ENCODE results near the gene SPAG17. TPM values are rescaled to one million over a fixed set of nuclear protein-coding genes. Genes with fewer than 3 reads are reported as not detected.
A peak's percentile ranks its signal among the peaks of the same experiment; 100 is the strongest.

SPAG17 gene
- total RNA-seq, 1 donor from 2014 or later = 2.7 TPM

DNA sequence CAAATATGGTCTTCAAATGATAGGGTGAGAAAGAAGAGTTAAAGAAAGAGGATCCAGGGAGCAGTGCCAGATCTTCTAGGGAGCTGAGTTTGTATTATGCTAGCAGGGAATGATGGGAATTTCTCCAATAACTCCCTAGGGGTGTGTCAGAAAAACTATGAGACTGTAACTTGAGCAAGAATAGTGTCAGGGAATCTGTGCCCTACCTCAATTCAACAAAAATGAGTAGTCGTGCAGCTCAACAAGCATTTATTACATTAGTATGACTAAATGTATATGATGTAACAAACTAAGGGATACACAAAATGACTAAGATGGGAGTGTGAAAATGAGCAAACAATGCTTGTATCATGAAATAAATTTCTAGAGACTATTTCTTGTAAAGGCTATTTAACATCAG, 24.2 kb downstream of the SPAG17 start:
- DNase-seq (ENCODE audit: low spot score) = no peak

DNA sequence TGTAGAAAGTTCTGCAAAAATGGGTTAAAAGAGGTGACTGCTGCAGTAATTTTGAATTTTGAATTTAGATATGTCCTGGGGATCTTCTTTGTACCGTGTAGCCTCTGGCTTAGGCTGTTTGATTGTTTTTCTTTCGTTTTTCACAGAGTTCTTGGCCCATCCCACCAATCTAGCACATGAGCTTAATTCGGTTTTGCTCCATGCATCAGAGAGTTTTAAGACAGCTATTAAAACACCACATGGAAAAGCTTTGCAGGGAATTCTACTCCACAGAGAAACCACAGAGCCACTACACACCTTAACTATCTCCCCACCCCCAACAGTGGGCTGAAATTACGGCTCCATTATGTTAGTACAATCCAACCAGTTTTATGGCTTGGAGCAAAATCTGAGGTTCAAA, 25.5 kb downstream of the SPAG17 start:
- no peak for DNase-seq (ENCODE audit: low spot score)

DNA sequence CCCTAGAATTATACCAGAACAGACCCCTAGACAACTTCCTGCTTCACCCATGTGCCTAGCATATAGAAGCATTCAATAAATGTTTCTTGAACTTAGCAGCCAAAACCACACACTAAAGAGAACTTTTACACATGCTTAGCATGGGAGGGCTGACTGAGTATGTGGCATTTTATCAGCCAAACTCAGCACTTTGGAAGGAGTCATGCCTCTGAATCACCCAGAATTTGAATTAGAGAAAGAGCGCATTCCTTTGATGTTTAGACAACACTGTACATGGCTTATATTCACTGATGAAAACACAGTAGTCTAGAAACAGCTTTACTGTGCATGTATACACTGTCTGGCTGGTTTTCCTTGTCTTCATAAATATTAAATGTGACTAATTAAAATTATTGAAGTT, 26.1 kb downstream of the SPAG17 start:
- DNase-seq (ENCODE audit: low spot score) = no peak

DNA sequence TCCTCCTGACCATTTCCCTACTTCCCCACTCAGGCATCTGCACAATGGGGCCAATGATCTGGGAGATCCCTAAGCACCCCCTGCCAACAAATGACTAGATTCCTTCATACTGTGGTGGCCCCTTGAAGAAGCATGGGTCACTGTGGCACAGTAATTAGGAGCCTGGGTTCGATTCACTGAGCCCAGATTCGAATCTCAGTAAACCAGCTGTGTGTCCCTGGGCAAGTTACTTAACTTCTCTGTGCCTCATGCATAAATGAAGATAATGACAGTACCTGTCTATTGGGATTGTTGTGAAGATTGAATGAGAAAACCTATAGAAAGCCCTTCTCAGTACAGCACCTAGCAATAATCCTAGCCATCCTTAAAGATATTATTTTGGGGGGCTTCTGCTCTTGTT, 27.5 kb downstream of the SPAG17 start:
- DNase-seq (ENCODE audit: low spot score) = no peak

DNA sequence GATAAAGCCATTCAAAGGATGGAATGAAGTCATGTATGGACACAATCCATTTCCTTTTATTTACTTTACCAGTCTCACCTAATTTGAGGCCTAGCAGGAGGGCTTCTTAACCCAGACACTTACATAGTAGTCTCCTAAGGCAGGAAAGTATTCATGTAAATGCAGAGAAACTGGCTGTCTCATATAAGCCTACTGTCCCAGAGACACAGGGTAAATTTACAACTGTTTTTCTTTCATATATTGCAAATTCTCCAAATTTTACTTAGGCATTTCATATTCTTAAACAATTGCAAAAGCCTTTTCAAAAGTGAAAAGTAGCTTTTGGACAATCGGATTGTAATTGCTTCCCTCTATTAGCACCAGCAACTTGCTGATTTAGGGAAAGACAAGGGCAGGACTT, 29.9 kb downstream of the SPAG17 start:
- no peak for DNase-seq (ENCODE audit: low spot score)

DNA sequence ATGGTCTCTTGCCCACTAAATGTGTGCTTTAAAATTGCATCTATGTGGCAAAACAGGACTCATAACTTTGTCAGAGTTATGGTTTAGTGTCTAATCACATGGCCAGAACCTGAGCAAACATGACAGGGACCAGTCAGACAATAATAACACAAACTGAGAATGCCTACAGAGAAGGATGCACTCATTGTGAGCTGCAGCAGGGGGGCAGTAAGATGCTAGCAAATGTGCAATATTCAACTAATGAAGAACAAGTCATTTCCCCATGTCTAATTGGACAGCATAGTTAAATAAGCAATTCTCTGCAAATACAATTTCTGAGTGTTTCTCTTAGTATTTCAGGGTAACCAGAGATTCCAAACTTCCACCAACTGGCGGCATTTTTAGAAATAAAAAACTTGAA, 30.8 kb downstream of the SPAG17 start:
- no peak for DNase-seq (ENCODE audit: low spot score)

DNA sequence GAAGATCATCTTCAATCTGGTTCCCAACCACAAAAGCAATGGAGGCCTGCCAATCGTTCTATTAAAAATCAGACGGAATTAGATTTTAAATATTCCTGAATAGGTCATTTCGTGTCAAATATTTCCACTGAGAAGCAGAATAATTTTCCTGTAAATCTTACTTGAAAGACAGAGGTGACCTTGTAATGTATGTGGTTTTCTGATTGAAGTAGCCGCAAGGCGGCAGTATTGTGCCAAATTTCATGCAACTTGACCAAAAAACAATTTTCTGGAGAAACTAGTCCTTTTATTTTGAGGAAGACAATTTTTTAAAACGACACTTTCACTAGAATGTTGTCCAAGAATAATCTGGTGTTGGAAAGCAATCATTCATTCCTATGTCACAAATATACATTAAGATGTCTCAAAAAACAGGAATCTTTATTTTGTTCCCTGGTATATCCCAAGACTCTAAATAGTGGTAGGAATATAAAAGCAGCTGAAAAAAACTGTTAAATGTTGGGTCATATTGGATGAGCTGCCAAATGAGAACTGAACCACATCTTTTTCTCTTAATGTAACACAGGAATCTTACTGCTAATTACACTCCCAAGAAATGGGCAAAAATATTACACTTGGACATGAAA, 33.6 kb downstream of the SPAG17 start:
- peak; percentile 53 for DNase-seq (ENCODE audit: low spot score)

DNA sequence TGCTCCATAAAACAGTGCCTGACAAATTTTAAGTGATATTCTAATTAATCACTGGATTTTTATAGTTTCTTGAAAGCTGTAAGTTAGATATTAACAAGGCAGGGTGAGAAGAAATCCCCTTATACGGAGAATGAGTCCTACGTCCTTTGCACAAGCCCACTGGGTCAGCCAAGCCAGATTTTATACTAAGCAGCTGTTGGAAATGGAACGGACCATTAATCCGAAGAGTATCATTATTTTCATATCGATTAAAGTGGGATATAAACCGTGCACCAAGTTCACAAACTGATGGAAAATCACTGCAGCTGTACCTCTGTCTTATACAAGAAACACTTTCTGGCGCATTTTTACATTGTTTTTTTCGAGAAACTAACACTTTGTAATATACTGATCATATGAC, 35.2 kb downstream of the SPAG17 start:
- DNase-seq (ENCODE audit: low spot score) = no peak

DNA sequence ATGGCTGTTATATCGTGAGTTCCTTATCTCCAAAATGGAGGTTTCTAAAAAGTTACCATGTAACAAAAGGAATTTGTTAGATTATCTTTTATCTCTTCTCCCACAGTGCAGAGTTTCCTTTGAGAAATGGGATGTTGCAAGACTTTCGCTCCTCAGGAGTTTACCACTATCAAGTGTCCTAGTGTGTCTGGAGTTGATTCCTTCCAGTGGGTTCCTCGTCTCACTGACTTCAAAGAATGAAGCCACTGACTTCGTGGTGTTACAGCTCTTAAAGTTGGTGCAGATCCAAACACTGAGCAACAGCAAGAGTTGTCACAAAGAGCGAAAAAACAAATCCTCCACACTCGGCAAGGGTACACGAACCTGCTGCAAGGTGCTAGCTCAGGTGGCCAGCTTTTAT, 37.0 kb downstream of the SPAG17 start:
- DNase-seq (ENCODE audit: low spot score) = no peak

DNA sequence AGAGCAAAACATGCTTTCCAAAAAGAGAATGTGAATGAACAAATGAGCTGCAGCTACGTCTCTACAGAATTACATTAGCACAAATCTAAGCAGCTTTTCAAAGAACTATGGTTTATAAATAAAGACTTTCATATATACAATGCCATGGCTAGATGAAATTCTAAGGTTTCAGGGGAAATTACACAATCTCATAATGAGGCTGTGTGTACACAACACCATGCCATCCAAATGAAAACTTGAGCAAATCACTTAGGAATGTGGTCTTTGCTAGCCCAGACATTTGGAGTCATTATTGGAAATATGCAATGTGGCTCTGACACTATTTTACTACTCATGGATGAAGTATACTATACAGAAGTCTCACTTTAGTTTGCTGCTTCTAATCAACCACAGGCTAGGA, 37.5 kb downstream of the SPAG17 start:
- no peak for DNase-seq (ENCODE audit: low spot score)

DNA sequence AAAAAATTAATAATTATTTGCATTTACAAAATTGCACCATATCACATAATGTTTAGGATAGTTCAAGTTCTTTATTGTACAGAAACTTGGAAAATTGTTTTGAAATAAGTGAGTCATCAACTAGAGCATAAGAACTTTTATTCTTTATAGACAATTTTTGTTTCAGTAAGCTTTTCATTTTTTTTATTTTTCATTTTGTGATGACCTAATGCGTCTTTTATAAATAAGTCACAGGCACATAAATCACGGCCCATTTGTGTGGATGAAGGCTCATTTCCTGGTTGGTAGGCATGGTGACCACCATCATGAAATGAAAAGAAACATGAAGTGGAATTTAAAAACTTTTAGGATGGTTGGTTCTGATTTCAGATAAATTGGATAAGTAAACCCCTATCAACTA, 39.3 kb downstream of the SPAG17 start:
- DNase-seq (ENCODE audit: low spot score) = no peak

DNA sequence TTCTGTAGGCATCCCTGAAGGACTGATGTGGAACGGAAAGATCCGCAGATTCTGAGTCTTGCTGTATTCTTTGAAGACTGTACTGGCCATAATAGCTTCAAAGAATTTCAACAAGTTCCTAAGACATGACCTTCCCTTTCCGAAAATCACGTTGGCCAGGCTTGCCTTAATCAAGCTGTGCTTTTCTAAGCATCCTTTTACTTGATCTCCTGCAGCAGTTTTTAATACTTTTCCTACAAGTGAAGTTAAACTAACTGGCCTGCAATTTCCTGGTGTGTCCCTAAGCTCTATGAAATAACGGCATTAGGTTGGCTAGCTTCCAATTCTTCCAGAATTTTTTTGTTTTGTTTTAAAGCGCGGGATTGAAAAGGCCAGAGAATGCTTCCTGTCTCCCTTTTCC, 40.3 kb downstream of the SPAG17 start:
- DNase-seq (ENCODE audit: low spot score) = no peak

DNA sequence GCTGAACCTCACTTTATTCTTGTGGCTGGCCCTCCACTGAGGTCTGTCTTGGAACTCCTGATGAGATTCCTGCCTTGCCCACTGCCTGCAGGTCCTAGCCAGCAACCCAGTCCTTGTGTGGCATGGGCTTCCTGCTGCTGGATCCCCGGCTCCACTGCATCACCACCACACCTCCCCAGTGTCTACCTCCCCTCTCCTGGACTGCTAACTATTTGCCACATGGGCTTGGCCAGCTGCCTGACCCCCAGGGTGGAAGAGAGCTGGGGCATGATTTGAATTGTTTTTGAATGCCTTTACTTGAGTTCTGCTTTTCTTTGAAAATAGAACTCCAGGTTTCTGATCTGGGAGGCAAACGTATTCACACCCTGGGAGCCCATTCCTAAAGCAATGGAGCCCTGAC, 41.2 kb downstream of the SPAG17 start:
- no peak for DNase-seq (ENCODE audit: low spot score)

DNA sequence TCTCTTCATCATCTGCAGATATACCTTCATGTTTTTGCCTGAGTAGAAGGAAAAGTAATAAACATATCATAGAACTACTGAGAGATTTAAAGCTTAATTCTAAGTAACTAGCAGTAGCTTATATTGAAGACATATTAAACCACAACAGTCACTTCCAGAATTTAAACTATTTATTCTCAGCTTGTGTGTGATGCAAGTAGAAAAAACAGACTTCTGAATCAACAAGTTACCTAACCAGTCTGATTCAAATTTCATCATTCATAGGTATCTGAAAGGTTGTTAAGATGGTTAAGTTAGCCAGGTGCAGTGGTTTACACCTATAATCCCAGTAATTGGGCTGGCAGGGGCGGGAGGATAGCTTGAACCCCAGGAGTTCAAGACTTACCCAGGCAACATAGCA, 41.9 kb downstream of the SPAG17 start:
- no peak for DNase-seq (ENCODE audit: low spot score)

DNA sequence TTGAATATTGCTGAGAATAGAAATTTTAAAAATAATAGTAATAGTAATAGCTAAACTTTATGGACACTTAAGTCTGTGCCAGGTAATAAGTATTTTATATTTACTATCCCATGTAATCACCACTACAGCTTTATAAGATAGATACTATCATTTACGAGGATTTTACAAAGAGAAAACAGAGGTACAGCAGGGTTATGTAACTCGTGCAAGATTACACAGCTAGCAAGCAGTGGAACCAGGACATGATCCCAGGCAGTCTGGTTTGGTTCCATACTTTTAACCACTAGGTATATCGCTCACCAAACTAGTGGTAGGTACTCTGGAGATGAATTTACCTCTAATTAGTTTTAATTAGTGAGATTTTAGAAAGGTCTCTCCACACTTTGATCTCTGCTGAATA, 42.5 kb downstream of the SPAG17 start:
- DNase-seq (ENCODE audit: low spot score) = no peak

DNA sequence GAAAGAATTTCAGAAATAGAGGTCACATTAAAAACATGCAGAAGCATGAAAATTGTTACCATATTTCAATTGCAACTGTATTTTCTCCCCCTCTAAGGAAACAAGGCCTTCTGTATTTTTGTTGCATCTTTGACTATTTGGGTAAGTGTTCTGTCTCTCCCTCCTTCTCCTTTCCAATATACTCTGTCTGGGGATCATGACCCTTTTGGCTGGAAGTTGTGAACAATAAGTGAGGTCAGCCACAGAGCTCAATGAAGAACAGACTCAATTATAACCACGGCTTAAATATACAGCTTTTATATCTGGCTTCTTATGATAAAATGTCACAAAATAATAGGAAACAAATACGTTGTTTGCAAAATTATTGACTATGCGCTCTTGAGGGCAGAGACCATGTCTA, 47.1 kb downstream of the SPAG17 start:
- DNase-seq (ENCODE audit: low spot score) = no peak

DNA sequence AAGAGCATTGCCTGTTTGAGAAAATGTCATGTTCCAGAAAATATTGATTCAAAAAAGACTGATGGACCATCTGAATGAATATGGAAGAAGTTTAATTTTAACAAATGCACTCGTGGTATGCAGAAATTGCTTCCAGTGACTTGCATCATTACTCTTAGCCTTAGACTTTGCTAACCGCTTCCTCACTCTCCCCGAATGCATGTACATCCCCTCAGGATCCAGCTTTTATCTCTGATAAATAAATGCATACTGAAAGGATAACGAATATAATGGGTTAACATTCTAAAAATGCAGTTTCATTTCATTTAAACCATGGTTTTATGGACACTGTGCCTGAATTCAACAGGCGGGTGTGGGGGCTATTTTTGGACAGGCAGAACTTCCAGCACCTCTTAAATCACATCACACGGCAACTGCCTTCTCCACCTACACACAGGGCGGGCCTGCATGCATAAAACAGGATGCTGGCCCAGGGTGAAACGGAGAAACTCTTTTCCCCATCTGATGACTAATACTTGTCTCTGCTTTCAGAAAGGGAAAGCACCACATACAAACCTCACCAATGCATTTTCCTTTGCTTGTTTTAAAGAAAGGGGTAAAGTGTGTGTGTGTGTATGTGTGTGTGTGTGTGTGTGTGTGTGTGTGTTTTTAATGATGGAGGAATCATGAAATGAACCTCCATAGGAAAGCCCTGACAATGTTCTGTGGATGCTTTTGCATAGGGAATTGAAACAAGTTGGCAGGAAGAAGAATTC, 48.7 kb downstream of the SPAG17 start:
- no peak for DNase-seq (ENCODE audit: low spot score)

DNA sequence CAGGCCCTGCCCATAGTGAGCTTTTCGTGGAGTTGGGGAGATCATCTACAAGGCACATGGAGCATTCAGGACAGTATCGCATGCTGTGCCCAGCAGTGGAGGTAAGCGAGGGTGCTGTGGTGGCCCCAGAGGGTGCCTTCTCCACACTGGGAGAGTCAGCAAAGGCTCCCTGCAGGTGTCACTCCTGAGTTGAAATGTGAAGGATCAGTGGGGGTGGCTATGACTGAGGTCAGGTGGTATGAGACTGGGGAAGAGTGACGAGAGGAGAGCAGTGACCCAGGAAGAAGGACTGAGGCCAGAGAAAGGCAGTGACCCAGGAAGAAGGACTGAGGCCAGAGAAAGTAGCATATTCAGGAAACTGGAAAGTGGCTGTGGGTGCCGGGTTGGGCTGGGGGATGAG, 53.0 kb downstream of the SPAG17 start:
- DNase-seq (ENCODE audit: low spot score) = no peak

DNA sequence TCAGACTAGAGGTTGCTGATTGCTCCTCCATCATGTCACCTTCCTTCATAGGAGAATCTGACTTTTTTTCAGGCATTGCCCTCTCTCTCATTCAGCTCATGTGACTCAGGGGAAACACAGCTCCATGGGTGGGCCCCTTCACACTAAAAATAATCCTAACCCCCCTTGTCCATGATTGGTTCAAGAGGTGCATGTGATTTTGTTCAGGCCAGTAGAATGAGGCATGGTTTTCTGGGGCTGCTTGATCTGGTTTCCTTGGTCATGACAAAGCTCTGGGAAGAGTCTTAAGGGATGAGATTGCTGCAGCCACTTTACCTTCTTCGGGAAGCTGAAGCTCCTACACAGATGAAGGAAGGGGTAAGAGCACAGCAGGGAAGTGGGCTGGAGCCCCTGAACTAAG, 56.3 kb downstream of the SPAG17 start:
- no peak for DNase-seq (ENCODE audit: low spot score)

DNA sequence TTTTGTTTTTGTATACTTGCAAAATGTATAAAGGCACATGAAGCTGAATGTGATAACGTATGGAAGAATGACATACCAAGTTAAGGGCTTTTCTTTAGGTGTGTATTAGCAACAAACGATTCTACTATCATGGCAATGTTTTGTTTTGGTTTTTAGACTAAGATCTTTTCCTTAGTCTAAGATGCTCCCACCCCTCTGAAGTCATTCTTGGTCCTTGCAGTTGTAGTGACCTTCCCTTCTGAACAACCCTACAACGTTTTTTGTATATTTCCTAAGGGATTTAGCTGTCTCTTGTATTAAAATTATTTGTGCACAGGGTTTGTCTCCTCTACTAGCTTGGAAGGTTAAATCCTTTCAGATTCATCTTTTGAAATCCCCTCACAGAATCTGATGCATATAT, 61.0 kb downstream of the SPAG17 start:
- DNase-seq (ENCODE audit: low spot score) = no peak

DNA sequence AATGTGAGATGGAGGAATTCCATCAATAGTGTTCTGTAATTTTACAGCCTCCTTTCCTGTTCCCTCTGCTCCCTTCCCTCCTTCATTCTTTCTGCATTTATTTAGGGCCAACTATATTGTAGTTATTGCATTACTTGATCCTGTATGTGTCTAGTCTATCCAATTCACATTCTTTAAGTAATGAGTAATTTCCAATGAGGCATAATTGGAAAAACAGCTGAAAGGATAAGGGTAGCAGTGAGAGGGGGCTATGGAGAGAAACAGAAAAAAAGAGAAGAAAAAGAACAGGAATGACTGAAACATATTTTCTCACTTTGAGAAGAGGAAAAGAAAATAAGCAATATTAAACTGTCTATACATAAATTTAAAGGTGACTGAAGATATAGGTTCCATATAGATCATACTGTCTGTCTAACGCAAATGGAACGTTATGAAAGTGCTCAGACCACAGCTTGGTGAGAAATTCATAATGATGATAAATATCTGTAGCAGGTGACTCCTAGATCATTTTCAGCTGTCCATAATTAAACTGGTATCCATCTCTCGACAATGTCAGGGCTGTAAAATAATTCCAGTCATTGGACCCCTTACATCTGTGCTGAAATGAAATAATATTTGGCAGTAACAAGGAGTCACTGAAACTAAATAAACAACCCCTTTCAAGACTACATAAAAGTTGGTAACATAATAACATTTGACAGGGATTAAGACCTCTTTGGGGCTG, 61.8 kb downstream of the SPAG17 start:
- DNase-seq (ENCODE audit: low spot score) = no peak

DNA sequence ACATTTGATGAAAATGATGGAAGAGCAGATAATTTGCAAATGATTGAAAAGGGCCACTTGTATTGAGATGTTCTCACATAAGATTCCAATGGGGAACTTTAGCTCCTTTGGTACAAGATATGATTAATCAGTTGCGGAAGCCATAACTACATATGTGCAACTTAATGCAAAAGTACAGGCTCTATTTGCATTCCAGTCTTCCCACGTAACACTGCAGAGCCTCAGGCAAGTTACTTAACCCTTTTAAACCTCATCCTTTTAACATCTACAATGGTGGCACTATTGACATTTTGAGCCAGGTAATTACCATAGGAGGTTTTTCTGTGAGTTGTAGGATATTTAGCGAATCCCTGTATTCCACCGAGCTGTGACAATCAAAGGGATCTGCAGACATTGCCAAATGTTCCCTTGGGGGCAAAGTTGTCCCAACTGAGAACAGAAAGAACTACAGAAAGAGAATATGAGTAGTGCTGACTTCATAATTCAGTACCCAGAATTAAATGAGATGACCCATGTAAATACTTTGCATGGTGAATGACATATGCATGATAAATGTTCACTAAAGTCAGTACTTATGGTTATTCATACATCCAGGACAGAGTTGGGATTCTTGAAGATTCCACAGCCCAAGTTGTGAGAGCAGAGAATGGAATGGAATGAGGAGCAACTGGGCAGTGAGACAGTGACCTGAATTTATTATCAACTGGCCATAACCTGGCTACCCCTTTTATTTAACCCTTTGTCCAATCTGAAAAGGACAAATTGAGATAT, 62.6 kb downstream of the SPAG17 start:
- no peak for DNase-seq (ENCODE audit: low spot score)

Data from mucosa of gallbladder (tissue), 1 donor.